COLO829 (cell line): Measurements from ENCODE around the gene ALOX15B.

Experiments
- DNase-seq: peaks from one replicate; pipeline ENCODE4 v3.0.0; 2012; ENCODE audit warnings: low spot score

Gene ALOX15B

GRCh38 chr17:8038954-8039610, at the start of gene ALOX15B:
Gene ALOX15B (plus strand): TSS chr17:8039059. CDS start chr17:8039156, 97 bp downstream.
- no peak for DNase-seq

DNA sequence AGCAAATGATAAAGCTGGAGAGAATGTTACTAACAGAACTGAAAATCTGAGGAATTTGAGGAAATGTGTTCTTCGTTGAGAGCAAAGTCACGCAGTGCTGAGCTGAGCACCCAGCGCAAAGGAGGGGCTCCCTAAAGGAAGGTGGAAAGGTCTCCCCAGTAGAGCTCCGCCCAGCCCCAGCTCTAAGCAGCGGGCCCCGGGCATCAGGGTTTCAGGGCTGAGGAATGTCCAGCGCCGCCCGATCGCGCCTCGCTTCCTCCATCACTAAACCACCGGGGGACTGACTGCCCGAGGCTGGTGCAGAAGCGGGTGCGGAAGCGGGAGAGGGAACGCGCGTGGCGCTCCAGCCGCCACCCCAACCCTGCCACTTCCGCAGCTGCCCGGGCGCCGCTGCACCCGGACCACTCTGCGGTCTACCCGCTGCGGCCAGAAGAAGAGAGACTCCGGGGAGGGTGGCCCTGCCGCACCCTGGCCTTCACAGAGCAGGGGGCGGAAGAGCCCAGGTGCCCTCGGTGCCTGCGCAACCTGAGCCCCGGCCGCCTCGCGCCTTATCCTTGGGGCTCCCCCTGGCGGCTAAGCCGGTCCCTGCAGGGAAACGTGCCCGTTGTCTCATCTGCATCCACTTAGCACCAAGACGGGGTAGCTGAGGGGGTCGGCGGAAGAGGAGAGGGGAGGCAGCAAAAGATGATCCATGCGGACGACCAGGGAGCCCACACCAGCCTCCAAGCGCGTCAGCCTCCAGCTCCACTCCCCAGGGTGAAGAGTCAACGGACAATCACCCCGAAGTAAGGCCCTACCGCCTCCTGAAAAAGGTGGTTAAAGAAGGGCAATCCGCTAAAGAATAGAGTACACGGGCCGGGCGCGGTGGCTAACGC, 48.8 kb upstream of the ALOX15B start:
- peak; percentile 70 for DNase-seq

DNA sequence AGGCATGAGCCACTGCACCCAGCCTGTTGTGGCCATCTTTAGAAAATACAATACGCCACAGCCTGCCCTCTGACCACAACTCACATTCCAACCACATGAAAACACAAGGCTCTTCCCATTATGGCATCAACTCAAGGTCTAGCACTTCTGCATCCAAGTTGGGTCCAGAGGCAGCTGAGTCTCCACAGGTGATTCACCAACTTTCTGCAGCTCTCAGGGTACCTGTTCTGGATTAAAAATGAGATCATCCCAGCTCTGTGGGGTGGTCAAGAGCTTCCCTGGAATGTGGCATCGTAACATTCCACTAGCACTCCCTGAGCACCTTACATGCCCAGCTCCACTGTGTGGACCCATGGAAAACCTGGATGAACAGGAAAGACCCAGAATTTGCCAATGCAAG, 46.3 kb upstream of the ALOX15B start:
- no peak for DNase-seq

DNA sequence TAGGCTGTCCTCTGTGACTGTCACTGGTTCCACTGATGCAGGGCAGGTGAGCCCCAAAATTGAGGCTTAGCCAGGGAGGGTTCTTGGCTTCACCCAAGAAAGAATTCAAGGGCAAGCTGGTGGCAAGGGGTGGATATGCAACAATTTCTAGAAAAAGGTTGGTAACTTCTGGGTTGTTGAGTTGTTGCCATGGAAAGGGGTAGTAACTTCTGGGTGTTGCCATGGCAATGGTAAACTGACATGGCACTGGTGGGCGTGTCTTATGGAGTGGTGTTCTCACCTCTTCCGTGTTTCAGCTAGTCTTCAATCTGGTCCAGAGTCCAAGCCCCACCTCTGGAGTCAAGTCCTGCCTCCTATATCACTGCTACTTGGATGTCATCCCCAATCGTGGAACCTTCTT, 45.9 kb upstream of the ALOX15B start:
- no peak for DNase-seq

DNA sequence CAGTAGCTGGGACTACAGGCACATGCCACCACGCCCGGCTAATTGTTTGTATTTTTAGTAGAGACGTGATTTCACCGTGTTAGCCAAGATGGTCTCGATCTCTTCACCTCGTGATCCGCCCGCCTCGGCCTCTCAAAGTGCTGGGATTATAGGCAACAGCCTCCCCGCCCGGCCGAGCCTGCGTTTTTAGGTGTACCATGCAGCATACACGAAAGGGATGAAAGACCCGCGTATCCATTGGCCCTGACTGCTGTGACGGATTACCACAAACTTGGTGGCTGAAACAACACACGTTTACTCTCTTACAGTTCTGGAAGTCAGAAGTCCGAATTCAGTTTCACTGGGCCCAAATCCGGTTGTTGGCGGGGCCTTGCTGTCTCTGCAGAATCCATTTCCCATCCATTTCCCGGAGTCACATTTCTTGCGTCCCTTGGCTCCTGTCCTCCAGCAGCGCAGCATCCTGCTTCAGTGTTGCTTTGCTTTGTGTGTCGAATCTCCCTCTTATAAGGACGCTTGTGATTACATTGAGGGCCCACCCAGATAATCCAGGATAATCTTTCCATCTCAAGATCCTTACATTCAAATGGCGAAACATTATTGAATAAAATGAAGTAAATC, 44.8 kb upstream of the ALOX15B start:
- no peak for DNase-seq

GRCh38 chr17:7995724-7996123, 43.1 kb upstream of the ALOX15B start:
- DNase-seq = no peak

GRCh38 chr17:7997186-7997585, 41.7 kb upstream of the ALOX15B start:
- peak; percentile 23 for DNase-seq

DNA sequence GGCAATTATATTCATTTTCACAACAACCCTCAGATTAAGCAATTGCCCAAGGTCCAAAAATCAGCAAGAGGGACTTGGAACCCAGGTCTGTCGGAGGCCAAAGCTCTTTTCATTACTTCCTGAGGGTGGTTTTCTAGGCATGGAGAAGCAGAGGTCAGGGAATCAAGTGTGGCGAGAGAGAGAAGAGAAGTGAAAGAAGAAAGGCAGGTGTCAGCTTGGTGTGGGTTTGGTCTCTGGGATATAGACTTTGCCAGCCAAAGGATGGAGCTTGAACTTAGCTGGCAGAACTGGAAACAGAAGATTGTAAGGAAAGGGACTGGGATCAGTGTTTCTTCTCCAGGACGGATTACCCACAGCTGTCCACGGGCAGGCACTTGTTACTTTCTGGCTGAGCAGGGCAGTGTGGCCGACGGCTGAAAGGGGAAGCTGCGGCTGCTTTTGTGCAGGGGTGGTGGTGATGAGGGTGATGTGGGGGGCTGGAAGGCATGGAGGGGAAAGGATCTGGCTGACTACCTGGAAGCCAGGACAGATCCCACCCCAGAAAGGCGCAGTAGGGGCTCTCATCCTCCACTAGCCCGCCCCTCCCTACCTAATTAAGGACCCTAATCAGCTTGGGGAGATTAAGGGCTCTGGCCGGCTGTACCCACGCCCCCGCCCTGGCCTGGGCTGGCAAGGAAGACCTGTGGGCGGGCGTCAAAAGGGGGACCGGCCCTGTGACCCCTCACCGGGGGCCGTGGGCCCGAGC, 36.7 kb upstream of the ALOX15B start, which contains the start of gene GUCY2D:
Gene GUCY2D, plus strand, starts transcription at position 640 of the 745 bp plus-strand sequence. CDS start 433 bp downstream, outside the sequence.
- no peak for DNase-seq

- DNase-seq = no peak
Observed at GRCh38 chr17:8002721-8003593, 35.9 kb upstream of the ALOX15B start.

- no peak for DNase-seq
Observed at GRCh38 chr17:8003594-8004181, 35.2 kb upstream of the ALOX15B start.

DNA sequence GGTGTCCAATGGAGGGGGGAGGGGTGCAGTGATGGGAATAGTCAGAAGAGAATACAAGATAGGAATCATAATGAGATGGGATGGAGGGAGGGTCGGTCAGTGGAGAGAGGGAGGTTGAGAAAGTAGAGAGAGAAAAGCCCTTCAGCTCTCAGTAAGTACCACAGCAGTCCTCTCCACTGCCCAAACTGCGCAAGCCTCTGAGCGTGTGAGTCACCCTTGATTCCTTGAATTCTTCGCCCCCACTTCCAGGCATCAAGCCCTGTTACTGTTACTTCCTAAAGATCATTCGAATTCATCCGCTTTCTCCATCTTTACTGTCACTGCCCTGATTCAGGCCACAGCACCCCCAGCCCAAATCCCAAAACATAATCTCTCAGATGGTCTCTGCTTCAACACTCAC, 34.0 kb upstream of the ALOX15B start:
- DNase-seq = no peak

- no peak for DNase-seq
Observed at GRCh38 chr17:8005357-8005756, 33.5 kb upstream of the ALOX15B start.

- peak; percentile 45 for DNase-seq
Observed at GRCh38 chr17:8005967-8006730, 32.7 kb upstream of the ALOX15B start.

DNA sequence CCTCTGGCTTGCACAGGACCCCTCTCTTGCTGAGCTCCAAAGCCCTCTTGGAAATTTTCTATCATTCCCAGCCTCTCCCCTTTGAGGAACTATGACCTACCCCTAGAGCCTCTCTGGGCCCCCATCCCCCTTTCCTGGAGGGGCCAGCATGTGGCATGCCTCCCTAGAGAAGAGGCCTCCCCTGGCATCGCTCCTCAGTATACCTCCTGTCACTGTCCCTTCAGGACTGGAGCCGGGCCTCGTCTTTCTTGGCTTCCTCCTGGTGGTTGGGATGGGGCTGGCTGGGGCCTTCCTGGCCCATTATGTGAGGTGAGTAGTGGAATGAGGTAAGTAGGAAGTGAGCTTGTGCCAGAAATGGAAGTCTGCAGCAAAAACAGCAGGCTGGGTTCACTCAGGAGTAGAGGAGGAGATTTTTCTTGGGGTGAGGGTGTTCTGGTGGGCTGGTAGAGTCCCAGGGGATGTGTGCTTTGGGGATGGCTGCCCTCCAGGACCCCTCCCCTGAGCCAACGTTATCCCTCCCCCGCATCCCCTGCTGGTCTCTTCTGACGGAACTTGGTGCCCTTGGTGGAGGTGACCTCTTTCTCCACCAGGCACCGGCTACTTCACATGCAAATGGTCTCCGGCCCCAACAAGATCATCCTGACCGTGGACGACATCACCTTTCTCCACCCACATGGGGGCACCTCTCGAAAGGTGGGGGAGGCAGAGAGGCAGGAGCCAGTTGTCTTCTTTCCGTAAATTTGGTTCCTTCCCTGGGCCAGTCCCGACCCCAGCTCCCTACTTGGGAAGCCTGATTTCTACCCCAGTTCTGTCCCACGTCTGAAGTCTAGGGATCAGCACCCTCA, 31.8 kb upstream of the ALOX15B start:
- DNase-seq = no peak

DNA sequence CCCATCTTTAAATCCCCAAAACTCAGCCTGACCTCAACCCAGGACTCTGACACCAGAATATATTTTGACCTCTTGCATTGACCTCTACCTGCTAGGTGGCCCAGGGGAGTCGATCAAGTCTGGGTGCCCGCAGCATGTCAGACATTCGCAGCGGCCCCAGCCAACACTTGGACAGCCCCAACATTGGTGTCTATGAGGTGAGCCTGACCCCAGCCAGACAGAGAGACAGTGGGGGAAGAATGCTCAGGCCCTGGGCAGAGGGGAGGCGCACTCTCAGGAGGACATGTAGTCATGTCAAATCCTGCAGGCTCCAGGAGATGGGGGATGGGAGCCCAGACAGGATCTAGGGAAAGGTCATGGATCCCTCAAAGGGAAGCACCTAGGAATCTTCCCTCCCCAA, 31.0 kb upstream of the ALOX15B start:
- no peak for DNase-seq

GRCh38 chr17:8012045-8012580, 26.7 kb upstream of the ALOX15B start:
- no peak for DNase-seq

DNA sequence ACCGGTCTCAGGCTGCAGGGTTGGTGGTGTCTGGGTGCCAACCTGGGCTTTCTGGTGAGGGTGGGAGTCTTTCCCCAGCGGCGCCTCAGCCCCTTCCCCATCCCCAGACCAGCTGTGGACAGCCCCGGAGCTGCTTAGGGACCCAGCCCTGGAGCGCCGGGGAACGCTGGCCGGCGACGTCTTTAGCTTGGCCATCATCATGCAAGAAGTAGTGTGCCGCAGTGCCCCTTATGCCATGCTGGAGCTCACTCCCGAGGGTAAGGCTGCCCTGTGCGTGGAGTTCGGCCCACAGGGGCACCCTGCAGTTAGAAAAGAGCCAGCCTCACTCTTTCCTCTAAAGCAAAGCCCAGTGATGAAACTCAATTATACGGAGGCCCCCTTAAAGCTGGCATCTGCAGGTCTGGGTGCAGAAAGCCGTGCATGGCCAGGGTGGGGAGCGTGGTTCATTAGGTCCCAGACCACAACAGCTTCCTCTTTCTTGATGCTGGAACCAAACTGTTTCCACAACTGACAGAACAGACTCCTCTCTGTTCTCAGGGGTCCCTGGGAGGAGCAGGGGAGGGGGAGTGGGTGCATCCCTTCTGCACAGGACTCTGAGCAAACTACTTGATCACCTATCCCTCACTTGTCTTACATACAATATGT, 25.7 kb upstream of the ALOX15B start:
- no peak for DNase-seq
